ENCODE data around the gene ALDH3A2. TPM values are rescaled to one million over a fixed set of nuclear protein-coding genes. Genes with fewer than 3 reads are reported as not detected.

ALDH3A2 gene
- total RNA-seq, 6 experiments from 2014 or later: 12.0 to 20.6 (median 18.4) TPM

GRCh38 chr17:19618015-19618414 is 30.5 kb upstream of the ALDH3A2 start:
- Mint-ChIP-seq H3K27ac (no peak overlapping the region), H3K4me1 (ENCODE audit: low read depth) (no peaks in the 10 kb centered on the region), H3K36me3 (ENCODE audit: low read depth) (peaks cover 21% of the 10 kb centered on the region), H3K9me3 (peaks cover 32% of the 10 kb centered on the region), H3K27me3 (ENCODE audit: insufficient read depth) (peaks cover 9% of the 10 kb centered on the region; the same call in 1 of the 2 replicates), H3K4me3 (no peak overlapping the region)
- TF ChIP-seq, protein P1, sequence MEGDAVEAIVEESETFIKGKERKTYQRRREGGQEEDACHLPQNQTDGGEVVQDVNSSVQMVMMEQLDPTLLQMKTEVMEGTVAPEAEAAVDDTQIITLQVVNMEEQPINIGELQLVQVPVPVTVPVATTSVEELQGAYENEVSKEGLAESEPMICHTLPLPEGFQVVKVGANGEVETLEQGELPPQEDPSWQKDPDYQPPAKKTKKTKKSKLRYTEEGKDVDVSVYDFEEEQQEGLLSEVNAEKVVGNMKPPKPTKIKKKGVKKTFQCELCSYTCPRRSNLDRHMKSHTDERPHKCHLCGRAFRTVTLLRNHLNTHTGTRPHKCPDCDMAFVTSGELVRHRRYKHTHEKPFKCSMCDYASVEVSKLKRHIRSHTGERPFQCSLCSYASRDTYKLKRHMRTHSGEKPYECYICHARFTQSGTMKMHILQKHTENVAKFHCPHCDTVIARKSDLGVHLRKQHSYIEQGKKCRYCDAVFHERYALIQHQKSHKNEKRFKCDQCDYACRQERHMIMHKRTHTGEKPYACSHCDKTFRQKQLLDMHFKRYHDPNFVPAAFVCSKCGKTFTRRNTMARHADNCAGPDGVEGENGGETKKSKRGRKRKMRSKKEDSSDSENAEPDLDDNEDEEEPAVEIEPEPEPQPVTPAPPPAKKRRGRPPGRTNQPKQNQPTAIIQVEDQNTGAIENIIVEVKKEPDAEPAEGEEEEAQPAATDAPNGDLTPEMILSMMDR (IDR thresholded peaks at IDR 0.05): no peak
- no peak for DNase-seq

GRCh38 chr17:19619705-19620325 is 28.7 kb upstream of the ALDH3A2 start:
- Mint-ChIP-seq H3K4me1 (ENCODE audit: low read depth) (no peaks in the 10 kb centered on the region), H3K36me3 (ENCODE audit: low read depth) (peaks cover 21% of the 10 kb centered on the region), H3K9me3 (peaks cover 32% of the 10 kb centered on the region), H3K27ac (no peak overlapping the region), H3K27me3 (ENCODE audit: insufficient read depth) (peaks cover 4% of the 10 kb centered on the region; the same call in 1 of the 2 replicates), H3K4me3 (no peak overlapping the region)
- TF ChIP-seq, protein P1 (IDR thresholded peaks at IDR 0.05): no peak
- DNase-seq: no peak

DNA sequence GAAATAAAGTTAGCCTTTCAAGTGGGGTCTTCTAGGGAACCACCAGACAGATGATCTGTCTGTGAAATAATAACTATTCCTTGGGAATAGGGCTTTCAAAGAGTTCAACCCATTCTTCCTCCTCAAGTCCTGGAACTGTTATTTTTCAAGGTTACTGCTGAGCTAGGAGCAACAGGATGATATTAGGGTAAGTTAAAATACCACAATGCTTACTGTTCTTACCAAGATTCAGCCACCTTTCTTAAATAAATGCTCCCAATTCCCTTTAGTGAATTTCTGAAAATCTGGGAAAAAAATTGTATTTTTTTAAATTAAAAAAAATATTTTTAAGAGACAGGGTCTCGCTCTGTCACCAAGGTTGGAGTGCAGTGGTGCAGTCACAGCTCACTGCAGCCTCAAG is 26.9 kb upstream of the ALDH3A2 start:
- peaks cover 32% of the 10 kb centered on the region for H3K9me3 Mint-ChIP-seq
- TF ChIP-seq, protein P1 (IDR thresholded peaks at IDR 0.05): no peak
- H3K27ac Mint-ChIP-seq: no peak overlapping the region
- no peak overlapping the region for H3K4me3 Mint-ChIP-seq
- H3K4me1 Mint-ChIP-seq (ENCODE audit: low read depth): no peaks in the 10 kb centered on the region
- no peak for DNase-seq
- H3K36me3 Mint-ChIP-seq (ENCODE audit: low read depth): peaks cover 21% of the 10 kb centered on the region
- H3K27me3 Mint-ChIP-seq (ENCODE audit: insufficient read depth): peaks cover 4% of the 10 kb centered on the region

- no peak overlapping the region for H3K27ac Mint-ChIP-seq
- no peak for DNase-seq
- H3K36me3 Mint-ChIP-seq (ENCODE audit: low read depth): no peaks in the 10 kb centered on the region
- TF ChIP-seq, protein P1 (IDR thresholded peaks at IDR 0.05): no peak
- H3K4me3 Mint-ChIP-seq: no peak overlapping the region
- H3K27me3 Mint-ChIP-seq (ENCODE audit: insufficient read depth): peaks cover 4% of the 10 kb centered on the region
- peaks cover 6% of the 10 kb centered on the region for H3K4me1 Mint-ChIP-seq (ENCODE audit: low read depth)
- no peaks in the 10 kb centered on the region for H3K9me3 Mint-ChIP-seq
These were observed 22.5 kb upstream of the ALDH3A2 start for GRCh38 chr17:19626079-19626478.

DNA sequence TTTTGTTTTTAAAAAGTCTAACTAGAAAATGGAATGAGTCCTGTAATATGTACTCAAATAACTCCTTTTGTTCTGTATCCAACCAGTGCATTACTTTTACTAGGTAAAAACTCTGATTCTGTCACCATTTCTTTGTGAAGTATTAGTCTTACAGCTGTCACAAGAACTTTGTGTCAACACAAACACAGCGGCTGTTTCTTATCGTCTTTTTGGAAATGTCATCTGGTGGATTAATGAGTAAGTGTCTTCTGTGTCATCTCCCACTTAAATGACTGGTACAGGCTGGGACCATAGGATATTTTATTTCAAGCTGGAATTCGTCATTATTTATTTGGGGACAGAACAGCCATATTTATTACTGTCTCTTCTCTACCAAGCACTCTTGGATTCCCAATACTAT is 19.1 kb upstream of the ALDH3A2 start:
- Mint-ChIP-seq H3K4me3 (no peak overlapping the region), H3K4me1 (ENCODE audit: low read depth) (peaks cover 6% of the 10 kb centered on the region), H3K27ac (no peak overlapping the region), H3K36me3 (ENCODE audit: low read depth) (no peaks in the 10 kb centered on the region), H3K27me3 (ENCODE audit: insufficient read depth) (peaks cover 3% of the 10 kb centered on the region), H3K9me3 (no peaks in the 10 kb centered on the region)
- TF ChIP-seq, protein P1 (IDR thresholded peaks at IDR 0.05): no peak
- DNase-seq: no peak

All from HFFc6 (cell line).